Measurements from ENCODE around the gene ARMH1. TPM values are rescaled to one million over a fixed set of nuclear protein-coding genes. Genes with fewer than 3 reads are reported as not detected.

ARMH1 gene
- total RNA-seq, 1 donor from 2014 or later: not detected

GRCh38 chr1:44685218-44685617 is 10.7 kb downstream of the ARMH1 start:
- DNase-seq (ENCODE audit: low read depth): no peak
- Histone ChIP-seq H3K36me3 (ENCODE audit: control insufficient read depth, insufficient read depth, low read length) (no peaks in the 10 kb centered on the region), H3K4me3 (ENCODE audit: low read depth, low read length) (no peak overlapping the region), H3K27me3 (ENCODE audit: control insufficient read depth, insufficient read depth, low read length) (no peaks in the 10 kb centered on the region)
- no peak for TF ChIP-seq CTCF (IDR thresholded peaks at IDR 0.05; ENCODE audit: insufficient read depth, low read length, severe bottlenecking)
- no peak for FAIRE-seq

- FAIRE-seq: no peak
- Histone ChIP-seq H3K36me3 (ENCODE audit: control insufficient read depth, insufficient read depth, low read length) (no peaks in the 10 kb centered on the region), H3K27me3 (ENCODE audit: control insufficient read depth, insufficient read depth, low read length) (no peaks in the 10 kb centered on the region), H3K4me3 (ENCODE audit: low read depth, low read length) (no peak overlapping the region)
- no peak for DNase-seq (ENCODE audit: low read depth)
- TF ChIP-seq CTCF (IDR thresholded peaks at IDR 0.05; ENCODE audit: insufficient read depth, low read length, severe bottlenecking): no peak
Measured at GRCh38 chr1:44685881-44686280, 11.4 kb downstream of the ARMH1 start.

- FAIRE-seq (no peak), DNase-seq (ENCODE audit: low read depth) (no peak)
- H3K4me3 ChIP-seq (ENCODE audit: low read depth, low read length): no peak overlapping the region
- no peaks in the 10 kb centered on the region for H3K27me3 ChIP-seq (ENCODE audit: control insufficient read depth, insufficient read depth, low read length)
- H3K36me3 ChIP-seq (ENCODE audit: control insufficient read depth, insufficient read depth, low read length): no peaks in the 10 kb centered on the region
- TF ChIP-seq CTCF (IDR thresholded peaks at IDR 0.05; ENCODE audit: insufficient read depth, low read length, severe bottlenecking): no peak
Measured at GRCh38 chr1:44688760-44689446, 14.4 kb downstream of the ARMH1 start.

GRCh38 chr1:44689447-44689765 is 14.9 kb downstream of the ARMH1 start:
- no peak overlapping the region for H3K4me3 ChIP-seq (ENCODE audit: low read depth, low read length)
- H3K36me3 ChIP-seq (ENCODE audit: control insufficient read depth, insufficient read depth, low read length): no peaks in the 10 kb centered on the region
- no peak for FAIRE-seq
- no peak for TF ChIP-seq CTCF (IDR thresholded peaks at IDR 0.05; ENCODE audit: insufficient read depth, low read length, severe bottlenecking)
- DNase-seq (ENCODE audit: low read depth): no peak
- no peaks in the 10 kb centered on the region for H3K27me3 ChIP-seq (ENCODE audit: control insufficient read depth, insufficient read depth, low read length)

GRCh38 chr1:44693159-44693558 is 18.6 kb downstream of the ARMH1 start:
- DNase-seq (ENCODE audit: low read depth): no peak
- Histone ChIP-seq H3K36me3 (ENCODE audit: control insufficient read depth, insufficient read depth, low read length) (no peaks in the 10 kb centered on the region), H3K4me3 (ENCODE audit: low read depth, low read length) (no peak overlapping the region), H3K27me3 (ENCODE audit: control insufficient read depth, insufficient read depth, low read length) (no peaks in the 10 kb centered on the region)
- TF ChIP-seq CTCF (IDR thresholded peaks at IDR 0.05; ENCODE audit: insufficient read depth, low read length, severe bottlenecking): no peak
- no peak for FAIRE-seq

GRCh38 chr1:44693900-44694299 is 19.4 kb downstream of the ARMH1 start:
- no peaks in the 10 kb centered on the region for H3K36me3 ChIP-seq (ENCODE audit: control insufficient read depth, insufficient read depth, low read length)
- no peak for TF ChIP-seq CTCF (IDR thresholded peaks at IDR 0.05; ENCODE audit: insufficient read depth, low read length, severe bottlenecking)
- H3K4me3 ChIP-seq (ENCODE audit: low read depth, low read length): no peak overlapping the region
- DNase-seq (ENCODE audit: low read depth) (no peak), FAIRE-seq (no peak)
- H3K27me3 ChIP-seq (ENCODE audit: control insufficient read depth, insufficient read depth, low read length): no peaks in the 10 kb centered on the region
